HG03439 (cell line): Measurements from ENCODE around the gene SRA1.

Experiments used
- ATAC-seq: cut with Tn5 transposase; IDR thresholded peaks from one replicate; pipeline ENCODE4 v1.9.1; 2021; ENCODE audit warnings: mild to moderate bottlenecking, moderate library complexity; ENCODE audit not compliant: unreplicated experiment

SRA1 gene

GRCh38 chr5:140571105-140571504 is 13.8 kb upstream of the SRA1 start:
- no peak for ATAC-seq

- no peak for ATAC-seq
Observed at GRCh38 chr5:140570488-140570887, 13.2 kb upstream of the SRA1 start.

DNA sequence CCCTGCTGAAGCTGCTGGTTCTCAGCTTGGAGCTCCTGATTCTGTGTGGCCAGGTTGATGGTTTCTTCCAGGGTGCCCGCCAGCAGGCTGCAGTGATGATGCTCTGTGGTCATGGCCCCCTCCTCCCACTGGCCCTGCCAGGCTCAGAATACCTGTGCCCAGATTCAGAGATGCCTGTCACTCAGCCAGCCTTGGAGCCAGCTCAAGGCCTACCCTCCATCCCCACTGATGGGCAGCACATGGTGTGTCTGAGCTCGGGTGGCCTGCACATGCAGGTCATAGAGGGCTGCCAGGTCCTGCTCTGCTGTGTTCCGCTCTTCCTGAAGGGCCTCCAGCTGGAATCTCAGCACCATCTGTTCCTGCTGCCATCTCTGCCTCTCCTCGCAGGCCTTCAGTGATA is 12.8 kb upstream of the SRA1 start:
- no peak for ATAC-seq

- no peak for ATAC-seq
Observed at GRCh38 chr5:140569197-140569596, 11.9 kb upstream of the SRA1 start.

DNA sequence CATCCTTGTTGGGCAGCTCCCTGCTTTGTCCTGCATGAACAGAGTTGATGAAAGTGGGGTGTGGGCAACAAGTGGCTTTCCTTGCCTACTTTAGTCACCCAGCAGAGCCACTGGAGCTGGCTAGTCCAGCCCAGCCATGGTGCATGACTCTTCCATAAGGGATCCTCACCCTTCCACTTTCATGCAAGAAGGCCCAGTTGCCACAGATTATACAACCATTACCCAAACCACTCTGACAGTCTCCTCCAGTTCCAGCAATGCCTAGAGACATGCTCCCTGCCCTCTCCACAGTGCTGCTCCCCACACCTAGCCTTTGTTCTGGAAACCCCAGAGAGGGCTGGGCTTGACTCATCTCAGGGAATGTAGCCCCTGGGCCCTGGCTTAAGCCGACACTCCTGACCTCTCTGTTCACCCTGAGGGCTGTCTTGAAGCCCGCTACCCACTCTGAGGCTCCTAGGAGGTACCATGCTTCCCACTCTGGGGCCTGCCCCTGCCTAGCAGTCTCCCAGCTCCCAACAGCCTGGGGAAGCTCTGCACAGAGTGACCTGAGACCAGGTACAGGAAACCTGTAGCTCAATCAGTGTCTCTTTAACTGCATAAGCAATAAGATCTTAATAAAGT is 11.3 kb upstream of the SRA1 start:
- no peak for ATAC-seq

GRCh38 chr5:140567871-140568270 is 10.6 kb upstream of the SRA1 start:
- ATAC-seq = no peak

- ATAC-seq = no peak
Observed at GRCh38 chr5:140567136-140567818, 10.0 kb upstream of the SRA1 start.

DNA sequence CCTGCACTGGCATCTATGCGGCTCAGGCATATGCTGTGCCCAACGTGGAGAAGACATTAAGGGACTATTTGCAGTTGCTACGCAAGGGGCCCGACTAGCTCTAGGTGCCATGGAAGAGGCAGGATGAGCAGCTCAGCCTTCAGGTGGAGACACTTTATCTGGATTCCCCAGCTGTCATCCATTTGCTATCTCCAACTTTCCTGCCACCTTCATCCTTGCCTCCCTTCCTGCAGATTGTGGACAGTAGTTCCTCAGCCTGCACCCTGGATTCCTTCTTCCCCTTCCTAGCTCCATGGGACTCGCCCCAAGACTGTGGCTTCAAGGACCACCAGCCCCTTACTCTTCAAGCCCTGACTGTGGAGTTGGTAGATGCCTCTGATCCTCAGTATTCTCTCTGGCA is 9.4 kb upstream of the SRA1 start:
- no peak for ATAC-seq

DNA sequence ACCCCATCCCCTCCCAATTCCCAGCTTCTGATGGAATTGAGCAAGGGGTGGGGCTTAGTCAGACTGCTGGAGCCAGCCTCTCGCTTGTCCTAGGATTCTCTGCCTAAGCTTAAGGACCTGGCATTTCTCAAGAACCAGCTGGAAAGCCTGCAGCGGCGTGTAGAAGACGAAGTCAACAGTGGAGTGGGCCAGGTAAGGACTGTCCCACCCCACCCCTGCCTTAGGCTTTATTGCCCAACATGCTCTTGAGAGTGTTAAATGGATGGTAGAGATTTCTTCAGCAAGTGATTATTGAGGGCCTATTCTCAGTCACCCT is 8.5 kb upstream of the SRA1 start:
- no peak for ATAC-seq

GRCh38 chr5:140565024-140565779 is 7.9 kb upstream of the SRA1 start:
- ATAC-seq = no peak

GRCh38 chr5:140564196-140565023 is 7.1 kb upstream of the SRA1 start, which contains the start of the genes APBB3 and SLC35A4:
Gene APBB3, minus strand, starts transcription at chr5:140564598. Its CDS starts 353 bp downstream, at chr5:140564245.
Gene SLC35A4, plus strand, starts transcription at chr5:140564828. Its CDS starts 2,342 bp downstream, at chr5:140567170.
- peak; percentile 83 for ATAC-seq

GRCh38 chr5:140563596-140563995 is 6.3 kb upstream of the SRA1 start:
- no peak for ATAC-seq

- ATAC-seq = no peak
Observed at GRCh38 chr5:140561753-140562523, 4.7 kb upstream of the SRA1 start.

GRCh38 chr5:140560227-140560626 is 3.0 kb upstream of the SRA1 start:
- no peak for ATAC-seq

- no peak for ATAC-seq
Observed at GRCh38 chr5:140558542-140558941, 1.3 kb upstream of the SRA1 start.

DNA sequence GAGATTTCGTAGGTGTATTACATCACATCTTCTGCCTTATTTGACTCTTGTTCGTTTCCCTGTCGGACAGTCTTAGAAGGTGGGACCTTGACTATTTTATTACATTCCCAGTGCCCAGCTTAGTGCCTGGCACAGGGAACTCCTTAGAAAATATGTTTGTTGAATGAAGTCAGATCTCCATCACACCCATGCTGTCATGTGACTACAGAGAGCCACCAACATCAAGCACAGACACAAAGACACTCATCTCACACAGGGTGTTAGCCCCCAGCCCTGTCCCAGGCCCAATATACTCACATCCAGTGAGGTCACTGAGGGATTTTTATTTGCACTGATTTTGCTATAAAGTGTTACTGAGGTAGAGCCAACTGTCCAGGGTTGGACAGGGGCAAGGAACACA is 692 bp upstream of the SRA1 start:
- ATAC-seq = no peak

DNA sequence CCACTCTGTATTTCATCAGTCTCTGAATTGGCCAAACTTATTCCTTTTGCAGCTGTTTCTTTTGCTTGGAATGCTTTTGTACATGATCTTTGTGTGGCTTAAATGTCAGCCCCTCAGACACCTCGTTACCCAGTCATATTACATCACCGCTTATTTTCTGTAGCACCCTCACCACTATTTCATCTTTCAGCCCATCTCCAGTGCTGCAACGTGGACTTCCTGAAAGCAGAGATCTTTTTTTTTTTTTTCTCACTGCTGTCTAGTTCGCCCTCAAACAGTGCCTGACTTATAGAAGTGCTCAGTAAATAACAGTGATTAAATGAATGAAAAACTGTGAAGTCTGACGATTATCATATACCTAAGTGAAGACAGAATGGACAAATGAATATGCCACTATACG is 835 bp downstream of the SRA1 start:
- ATAC-seq = no peak

- ATAC-seq = no peak
Observed at GRCh38 chr5:140555747-140556312, 1.4 kb downstream of the SRA1 start.

GRCh38 chr5:140554454-140554853 is 2.8 kb downstream of the SRA1 start:
- no peak for ATAC-seq

- no peak for ATAC-seq
Observed at GRCh38 chr5:140553657-140554056, 3.6 kb downstream of the SRA1 start.
